Measurements from ENCODE around the gene OXT. TPM values are rescaled to one million over a fixed set of nuclear protein-coding genes. Genes with fewer than 3 reads are reported as not detected.
A peak's percentile ranks its signal among the peaks of the same experiment; 100 is the strongest.

OXT gene
- total and polyA plus RNA-seq, 2 donors (not counting 3 experiments of a cell fraction or from before 2014, with no cell fraction given) = not detected

DNA sequence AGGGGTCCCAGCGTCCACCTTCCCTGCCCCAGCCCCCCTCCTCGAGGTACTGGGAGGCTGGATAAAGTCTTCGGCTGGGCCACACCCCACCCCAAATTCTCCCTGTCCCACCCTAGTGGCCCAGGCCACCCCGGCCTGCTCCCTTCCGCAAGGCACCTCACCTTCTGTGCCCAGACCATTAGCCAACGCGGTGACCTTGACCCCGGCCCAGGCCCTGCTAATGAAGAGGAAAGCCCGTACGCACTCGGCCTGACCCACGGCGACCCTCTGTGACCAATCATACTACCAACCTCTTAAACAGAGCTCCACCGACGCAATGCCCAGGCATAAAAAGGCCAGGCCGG is 182 bp upstream of the OXT start:
- H2AFZ ChIP-seq (ENCODE audit: low read depth, low read length) = no peak overlapping the region
- DNase-seq (ENCODE audit: low read depth, low spot score) = no peak
- TF ChIP-seq JUN (IDR thresholded peaks at IDR 0.05; ENCODE audit: borderline replicate concordance, insufficient read depth, insufficient read length, low read depth) (no peak), EZH2 (IDR thresholded peaks at IDR 0.05; ENCODE audit: borderline replicate concordance, low read depth, low read length, severe bottlenecking) (no peak), POLR2AphosphoS5 (IDR thresholded peaks at IDR 0.05; ENCODE audit: insufficient read depth, low read depth, low read length) (no peak), GATA2 (IDR thresholded peaks at IDR 0.05; ENCODE audit: insufficient read depth, insufficient read length, low read depth, low read length) (no peak), FOS (IDR thresholded peaks at IDR 0.05; ENCODE audit: borderline replicate concordance, insufficient read depth, low read length) (no peak), MYC (IDR thresholded peaks at IDR 0.05; ENCODE audit: low read depth, low read length) (no peak), POLR2A (IDR thresholded peaks at IDR 0.05; ENCODE audit: low read depth, low read length) (no peak)
- TF ChIP-seq, protein P1, sequence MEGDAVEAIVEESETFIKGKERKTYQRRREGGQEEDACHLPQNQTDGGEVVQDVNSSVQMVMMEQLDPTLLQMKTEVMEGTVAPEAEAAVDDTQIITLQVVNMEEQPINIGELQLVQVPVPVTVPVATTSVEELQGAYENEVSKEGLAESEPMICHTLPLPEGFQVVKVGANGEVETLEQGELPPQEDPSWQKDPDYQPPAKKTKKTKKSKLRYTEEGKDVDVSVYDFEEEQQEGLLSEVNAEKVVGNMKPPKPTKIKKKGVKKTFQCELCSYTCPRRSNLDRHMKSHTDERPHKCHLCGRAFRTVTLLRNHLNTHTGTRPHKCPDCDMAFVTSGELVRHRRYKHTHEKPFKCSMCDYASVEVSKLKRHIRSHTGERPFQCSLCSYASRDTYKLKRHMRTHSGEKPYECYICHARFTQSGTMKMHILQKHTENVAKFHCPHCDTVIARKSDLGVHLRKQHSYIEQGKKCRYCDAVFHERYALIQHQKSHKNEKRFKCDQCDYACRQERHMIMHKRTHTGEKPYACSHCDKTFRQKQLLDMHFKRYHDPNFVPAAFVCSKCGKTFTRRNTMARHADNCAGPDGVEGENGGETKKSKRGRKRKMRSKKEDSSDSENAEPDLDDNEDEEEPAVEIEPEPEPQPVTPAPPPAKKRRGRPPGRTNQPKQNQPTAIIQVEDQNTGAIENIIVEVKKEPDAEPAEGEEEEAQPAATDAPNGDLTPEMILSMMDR (IDR thresholded peaks at IDR 0.05; ENCODE audit: extremely low read depth in 1 of 2, insufficient read depth in 1 of 2, low read depth in 1 of 2, low read length in 2 of 2) = no peak
- TF ChIP-seq, protein P2, sequence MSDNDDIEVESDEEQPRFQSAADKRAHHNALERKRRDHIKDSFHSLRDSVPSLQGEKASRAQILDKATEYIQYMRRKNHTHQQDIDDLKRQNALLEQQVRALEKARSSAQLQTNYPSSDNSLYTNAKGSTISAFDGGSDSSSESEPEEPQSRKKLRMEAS (IDR thresholded peaks at IDR 0.05; ENCODE audit: insufficient read depth, insufficient read length) = no peak
- BruUV-seq (replicated peaks) = no TSS peak
- no peaks in the 10 kb centered on the region for H3K9me3 ChIP-seq (replicated peaks; ENCODE audit: control insufficient read depth, insufficient read depth, low read length)
- H3K4me3 ChIP-seq (replicated peaks in 1 of 3; ENCODE audit: insufficient read depth in 1 of 3, low read depth in 1 of 3, low read length in 3 of 3) = peak overlapping the region in 1 of 3 experiments; percentile 35
- H3K27me3 ChIP-seq (ENCODE audit: control insufficient read depth in 2 of 2, insufficient read depth in 2 of 2, low read length in 2 of 2) = peaks cover 1 to 4% of the 10 kb centered on the region in 2 experiments
- no peaks in the 10 kb centered on the region for H4K20me1 ChIP-seq (replicated peaks; ENCODE audit: control insufficient read depth, extremely low read depth, insufficient read depth, low read length)
- H3K9ac ChIP-seq (replicated peaks; ENCODE audit: extremely low read depth, insufficient read depth, low read length) = no peak overlapping the region
- no peak overlapping the region for H3K27ac ChIP-seq (ENCODE audit: insufficient read depth, low read depth, low read length)
- H3K9me1 ChIP-seq (replicated peaks; ENCODE audit: control insufficient read depth, extremely low read depth, insufficient read depth, low read length) = no peaks in the 10 kb centered on the region
- CTCF ChIA-PET = no interaction called here
- dilution Hi-C loops (cut with MboI; ENCODE audit: extremely low pct_ligation_motif_present, low sequenced_read_pairs) (no loop called here), intact Hi-C loops (cut with micrococcal nuclease) (no loop called here)
- POLR2A ChIA-PET = no interaction called here
- no peak for FAIRE-seq
- no peaks in the 10 kb centered on the region for H3K36me3 ChIP-seq (ENCODE audit: control insufficient read depth in 2 of 2, extremely low read depth in 1 of 2, insufficient read depth in 2 of 2, low read length in 2 of 2)
- H3K4me2 ChIP-seq (ENCODE audit: insufficient read depth, low read length) = no peak overlapping the region
- no peaks in the 10 kb centered on the region for H3K4me1 ChIP-seq (ENCODE audit: control insufficient read depth, extremely low read depth, insufficient read depth, low read length)
- H3K79me2 ChIP-seq (ENCODE audit: control insufficient read depth, insufficient read depth, low read length) = no peaks in the 10 kb centered on the region

Data from endothelial cell of umbilical vein (primary cell).